Measurements from ENCODE around the gene ACVR1C.

ACVR1C gene

GRCh38 chr2:157657101-157657500 lies 28.4 kb upstream of the ACVR1C start:
- Histone ChIP-seq H3K36me3 (no peaks in the 10 kb centered on the region), H3K4me1 (no peaks in the 10 kb centered on the region), H3K27me3 (no peaks in the 10 kb centered on the region), H3K9me3 (no peaks in the 10 kb centered on the region), H3K4me3 (ENCODE audit: low read depth, low read length) (no peak overlapping the region)
- TF ChIP-seq, protein P1, sequence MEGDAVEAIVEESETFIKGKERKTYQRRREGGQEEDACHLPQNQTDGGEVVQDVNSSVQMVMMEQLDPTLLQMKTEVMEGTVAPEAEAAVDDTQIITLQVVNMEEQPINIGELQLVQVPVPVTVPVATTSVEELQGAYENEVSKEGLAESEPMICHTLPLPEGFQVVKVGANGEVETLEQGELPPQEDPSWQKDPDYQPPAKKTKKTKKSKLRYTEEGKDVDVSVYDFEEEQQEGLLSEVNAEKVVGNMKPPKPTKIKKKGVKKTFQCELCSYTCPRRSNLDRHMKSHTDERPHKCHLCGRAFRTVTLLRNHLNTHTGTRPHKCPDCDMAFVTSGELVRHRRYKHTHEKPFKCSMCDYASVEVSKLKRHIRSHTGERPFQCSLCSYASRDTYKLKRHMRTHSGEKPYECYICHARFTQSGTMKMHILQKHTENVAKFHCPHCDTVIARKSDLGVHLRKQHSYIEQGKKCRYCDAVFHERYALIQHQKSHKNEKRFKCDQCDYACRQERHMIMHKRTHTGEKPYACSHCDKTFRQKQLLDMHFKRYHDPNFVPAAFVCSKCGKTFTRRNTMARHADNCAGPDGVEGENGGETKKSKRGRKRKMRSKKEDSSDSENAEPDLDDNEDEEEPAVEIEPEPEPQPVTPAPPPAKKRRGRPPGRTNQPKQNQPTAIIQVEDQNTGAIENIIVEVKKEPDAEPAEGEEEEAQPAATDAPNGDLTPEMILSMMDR (IDR thresholded peaks at IDR 0.05; ENCODE audit: low read depth, low read length), result no peak
- DNase-seq, result no peak

DNA sequence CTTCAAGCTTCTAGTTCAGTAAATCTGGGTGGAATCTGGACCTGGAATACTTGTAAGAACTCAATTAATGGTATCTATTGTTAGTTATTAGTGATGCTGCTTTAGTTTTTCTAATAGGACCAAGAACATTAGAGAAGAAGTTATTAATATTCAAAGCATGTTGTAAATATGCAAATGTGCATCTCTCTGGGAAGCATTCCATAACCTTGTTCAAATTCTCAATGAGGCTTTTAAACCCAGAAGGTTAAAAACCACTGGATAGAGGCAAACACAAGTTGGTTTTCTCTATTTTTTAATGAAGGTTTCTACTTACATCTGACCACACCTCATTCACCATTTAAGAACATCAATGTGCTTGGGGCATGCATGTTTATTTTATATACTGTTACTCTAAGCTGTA lies 16.1 kb upstream of the ACVR1C start:
- Histone ChIP-seq H3K4me1 (no peaks in the 10 kb centered on the region), H3K4me3 (ENCODE audit: low read depth, low read length) (no peak overlapping the region), H3K36me3 (no peaks in the 10 kb centered on the region), H3K27me3 (no peaks in the 10 kb centered on the region), H3K9me3 (no peaks in the 10 kb centered on the region)
- no peak for DNase-seq
- TF ChIP-seq, protein P1 (IDR thresholded peaks at IDR 0.05; ENCODE audit: low read depth, low read length), result no peak

GRCh38 chr2:157631861-157632260 lies 3.2 kb upstream of the ACVR1C start:
- H3K4me3 ChIP-seq (ENCODE audit: low read depth, low read length), result no peak overlapping the region
- no peaks in the 10 kb centered on the region for H3K9me3 ChIP-seq
- no peak for DNase-seq
- no peaks in the 10 kb centered on the region for H3K36me3 ChIP-seq
- H3K27me3 ChIP-seq, result peaks cover 13% of the 10 kb centered on the region
- no peaks in the 10 kb centered on the region for H3K4me1 ChIP-seq
- TF ChIP-seq, protein P1 (IDR thresholded peaks at IDR 0.05; ENCODE audit: low read depth, low read length), result no peak

DNA sequence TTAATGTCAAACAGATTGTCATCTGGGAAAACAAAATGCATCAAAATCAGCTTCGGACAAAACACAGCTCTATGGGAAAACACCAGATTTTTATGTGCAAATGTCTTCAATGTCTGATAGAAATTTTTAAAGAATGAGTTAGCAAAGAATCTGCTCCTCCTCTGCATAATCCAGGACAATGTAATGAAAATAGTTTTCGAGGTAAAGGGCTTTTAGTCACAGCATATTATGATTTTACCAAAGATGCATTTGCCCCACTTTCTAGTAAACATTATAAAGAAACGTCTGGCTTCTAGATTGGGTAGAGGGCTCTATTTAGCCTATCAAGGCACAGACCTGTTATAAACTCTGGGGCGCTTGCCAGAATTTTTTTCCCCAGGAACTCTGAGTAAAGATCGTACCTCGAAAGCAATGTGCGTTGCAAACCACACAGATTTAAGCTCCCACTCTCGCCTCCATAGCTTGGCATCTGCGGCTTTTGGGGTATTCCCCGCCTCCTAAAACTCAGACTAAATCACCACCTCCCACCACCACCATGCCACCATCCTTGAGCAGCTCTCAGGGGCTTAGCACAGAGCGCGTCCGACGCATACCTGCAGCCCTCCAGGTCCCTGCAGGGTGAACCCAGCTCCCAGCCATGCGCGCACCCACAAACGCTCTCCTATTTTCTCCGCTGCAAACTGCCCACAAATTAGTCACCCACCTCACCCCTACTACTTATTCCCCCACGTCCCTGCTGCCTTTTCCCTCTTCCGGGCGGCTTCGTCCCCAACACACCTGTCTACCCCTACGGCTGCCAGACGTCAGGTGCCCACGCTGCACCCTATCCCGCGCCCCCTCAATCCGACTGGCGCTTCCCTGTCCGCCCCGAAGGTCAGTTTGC lies 829 bp downstream of the ACVR1C start:
- TF ChIP-seq, protein P1 (IDR thresholded peaks at IDR 0.05; ENCODE audit: low read depth, low read length), result no peak
- no peak for DNase-seq

GRCh38 chr2:157625296-157625695 lies 3.4 kb downstream of the ACVR1C start:
- DNase-seq, result no peak
- H3K27me3 ChIP-seq, result peaks cover 13% of the 10 kb centered on the region
- H3K4me1 ChIP-seq, result no peaks in the 10 kb centered on the region
- no peaks in the 10 kb centered on the region for H3K36me3 ChIP-seq
- no peaks in the 10 kb centered on the region for H3K9me3 ChIP-seq
- TF ChIP-seq, protein P1 (IDR thresholded peaks at IDR 0.05; ENCODE audit: low read depth, low read length), result no peak
- no peak overlapping the region for H3K4me3 ChIP-seq (ENCODE audit: low read depth, low read length)

More for the DNA sequence above, 829 bp downstream of the ACVR1C start:
- no peaks in the 10 kb centered on the region for H3K36me3 ChIP-seq
- no peaks in the 10 kb centered on the region for H3K4me1 ChIP-seq
- H3K9me3 ChIP-seq, result no peaks in the 10 kb centered on the region
- peak overlapping the region; percentile 14; the same call in 1 of the 2 replicates for H3K4me3 ChIP-seq (ENCODE audit: low read depth, low read length)
- peaks cover 13% of the 10 kb centered on the region for H3K27me3 ChIP-seq

DNA sequence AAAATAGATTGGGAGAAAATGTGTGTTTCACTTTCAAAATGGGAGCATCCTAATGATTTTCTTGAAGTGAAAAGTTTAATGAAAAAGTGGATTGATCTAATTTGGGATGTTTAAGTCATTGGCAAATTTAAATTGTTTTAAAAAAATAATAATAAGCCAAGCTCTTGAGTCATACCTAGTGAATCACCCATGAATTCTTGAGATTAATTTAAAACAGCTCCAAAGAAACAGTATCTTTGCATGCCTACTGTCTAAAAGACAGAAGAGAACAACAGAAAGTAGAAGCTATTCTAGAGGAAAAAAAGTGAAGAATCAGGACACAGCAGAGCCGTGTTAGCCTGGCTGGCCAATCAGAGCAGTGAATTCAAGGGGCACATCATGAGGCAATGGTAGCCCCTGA lies 7.7 kb downstream of the ACVR1C start:
- DNase-seq, result no peak
- H3K4me3 ChIP-seq (ENCODE audit: low read depth, low read length), result no peak overlapping the region
- TF ChIP-seq, protein P1 (IDR thresholded peaks at IDR 0.05; ENCODE audit: low read depth, low read length), result no peak
- H3K4me1 ChIP-seq, result no peaks in the 10 kb centered on the region
- H3K9me3 ChIP-seq, result no peaks in the 10 kb centered on the region
- no peaks in the 10 kb centered on the region for H3K36me3 ChIP-seq
- no peaks in the 10 kb centered on the region for H3K27me3 ChIP-seq
